Measurements from ENCODE around the gene BEND2.

BEND2 gene

GRCh38 chrX:18206657-18207056 is 14.0 kb downstream of the BEND2 start:
- TF ChIP-seq CTCF (IDR thresholded peaks at IDR 0.05; ENCODE audit: borderline replicate concordance, insufficient read depth, low read depth, low read length): no peak

GRCh38 chrX:18203631-18204030 is 17.1 kb downstream of the BEND2 start:
- TF ChIP-seq CTCF (IDR thresholded peaks at IDR 0.05; ENCODE audit: borderline replicate concordance, insufficient read depth, low read depth, low read length): no peak
- no peak overlapping the region for H3K4me3 ChIP-seq (ENCODE audit: low read depth, low read length)

More at GRCh38 chrX:18206657-18207056, 14.0 kb downstream of the BEND2 start:
- H3K4me3 ChIP-seq (ENCODE audit: low read depth, low read length): no peak overlapping the region

GRCh38 chrX:18194688-18195087 is 26.0 kb downstream of the BEND2 start:
- no peak overlapping the region for H3K4me3 ChIP-seq (ENCODE audit: low read depth, low read length)
- TF ChIP-seq CTCF (IDR thresholded peaks at IDR 0.05; ENCODE audit: borderline replicate concordance, insufficient read depth, low read depth, low read length): no peak

GRCh38 chrX:18179446-18179845 is 41.2 kb downstream of the BEND2 start:
- H3K4me3 ChIP-seq (ENCODE audit: low read depth, low read length): no peak overlapping the region
- TF ChIP-seq CTCF (IDR thresholded peaks at IDR 0.05; ENCODE audit: borderline replicate concordance, insufficient read depth, low read depth, low read length): no peak

- H3K4me3 ChIP-seq (ENCODE audit: low read depth, low read length): no peak overlapping the region
- TF ChIP-seq CTCF (IDR thresholded peaks at IDR 0.05; ENCODE audit: borderline replicate concordance, insufficient read depth, low read depth, low read length): no peak
Measured at GRCh38 chrX:18174971-18175370, 45.7 kb downstream of the BEND2 start.

GRCh38 chrX:18174209-18174608 is 46.5 kb downstream of the BEND2 start:
- TF ChIP-seq CTCF (IDR thresholded peaks at IDR 0.05; ENCODE audit: borderline replicate concordance, insufficient read depth, low read depth, low read length): no peak
- no peak overlapping the region for H3K4me3 ChIP-seq (ENCODE audit: low read depth, low read length)

GRCh38 chrX:18173494-18174180 is 47.0 kb downstream of the BEND2 start:
- TF ChIP-seq CTCF (IDR thresholded peaks at IDR 0.05; ENCODE audit: borderline replicate concordance, insufficient read depth, low read depth, low read length): no peak
- H3K4me3 ChIP-seq (ENCODE audit: low read depth, low read length): no peak overlapping the region
